GM19023 (cell line): Measurements from ENCODE around the gene SPIRE1.
"Not testable (repeated sequence)": the region's sequence is repeated elsewhere in the genome, so short reads cannot be mapped to it uniquely, and the experiment has no call there.

Experiments used
- ATAC-seq: cut with Tn5 transposase; IDR thresholded peaks from one replicate; pipeline ENCODE4 v1.9.1; 2021; ENCODE audit warnings: mild to moderate bottlenecking, moderate library complexity; ENCODE audit not compliant: unreplicated experiment

The SPIRE1 gene

GRCh38 chr18:12599966-12600365, 57.9 kb downstream of the SPIRE1 start:
- no peak for ATAC-seq

- no peak for ATAC-seq
These were observed 58.4 kb downstream of the SPIRE1 start for GRCh38 chr18:12599543-12599942.

GRCh38 chr18:12598181-12598930, 59.6 kb downstream of the SPIRE1 start:
- no peak for ATAC-seq

- no peak for ATAC-seq
These were observed 60.1 kb downstream of the SPIRE1 start for GRCh38 chr18:12597760-12598159.

GRCh38 chr18:12595571-12596255, 62.2 kb downstream of the SPIRE1 start:
- ATAC-seq, result no peak

GRCh38 chr18:12593866-12594265, 64.0 kb downstream of the SPIRE1 start:
- no peak for ATAC-seq

GRCh38 chr18:12592597-12593127, 65.2 kb downstream of the SPIRE1 start:
- ATAC-seq, result no peak

- no peak for ATAC-seq
These were observed 68.5 kb downstream of the SPIRE1 start for GRCh38 chr18:12589448-12589847.

GRCh38 chr18:12586956-12587355, 71.0 kb downstream of the SPIRE1 start:
- ATAC-seq, result no peak

- no peak for ATAC-seq
These were observed 72.7 kb downstream of the SPIRE1 start for GRCh38 chr18:12585218-12585617.

- no peak for ATAC-seq
These were observed 77.1 kb downstream of the SPIRE1 start for GRCh38 chr18:12580630-12581342.

- ATAC-seq, result no peak
These were observed 78.1 kb downstream of the SPIRE1 start for GRCh38 chr18:12579775-12580174.

GRCh38 chr18:12577848-12578247, 80.1 kb downstream of the SPIRE1 start:
- no peak for ATAC-seq

GRCh38 chr18:12574494-12575185, 83.3 kb downstream of the SPIRE1 start:
- no peak for ATAC-seq

GRCh38 chr18:12571630-12572029, 86.3 kb downstream of the SPIRE1 start:
- ATAC-seq, result no peak

- no peak for ATAC-seq
These were observed 88.1 kb downstream of the SPIRE1 start for GRCh38 chr18:12569791-12570190.

GRCh38 chr18:12567849-12568248, 90.1 kb downstream of the SPIRE1 start:
- no peak for ATAC-seq

GRCh38 chr18:12564861-12565260, 93.0 kb downstream of the SPIRE1 start:
- ATAC-seq, result no peak

- no peak for ATAC-seq
These were observed 93.5 kb downstream of the SPIRE1 start for GRCh38 chr18:12564378-12564777.

- not testable (repeated sequence) for ATAC-seq
These were observed 97.3 kb downstream of the SPIRE1 start for GRCh38 chr18:12560600-12560999.

- ATAC-seq, result no peak
These were observed 98.6 kb downstream of the SPIRE1 start for GRCh38 chr18:12559319-12559718.
